ENCODE results near the gene R3HCC1L.

GRCh38 chr10:98260350-98260749 is 125.9 kb downstream of the R3HCC1L start:
- TF ChIP-seq BHLHE40 (IDR thresholded peaks at IDR 0.05; ENCODE audit: low read depth, low read length) (no peak), SMC3 (IDR thresholded peaks at IDR 0.05; ENCODE audit: low read depth, low read length) (no peak), CTCF (conservative IDR thresholded peaks at IDR 0.05; ENCODE audit: low read depth, low read length) (no peak), MAZ (IDR thresholded peaks at IDR 0.05; ENCODE audit: borderline replicate concordance, low read depth, low read length) (no peak), POLR2A (IDR thresholded peaks at IDR 0.05; ENCODE audit: low read depth, low read length) (no peak)
- TF ChIP-seq, protein P1, sequence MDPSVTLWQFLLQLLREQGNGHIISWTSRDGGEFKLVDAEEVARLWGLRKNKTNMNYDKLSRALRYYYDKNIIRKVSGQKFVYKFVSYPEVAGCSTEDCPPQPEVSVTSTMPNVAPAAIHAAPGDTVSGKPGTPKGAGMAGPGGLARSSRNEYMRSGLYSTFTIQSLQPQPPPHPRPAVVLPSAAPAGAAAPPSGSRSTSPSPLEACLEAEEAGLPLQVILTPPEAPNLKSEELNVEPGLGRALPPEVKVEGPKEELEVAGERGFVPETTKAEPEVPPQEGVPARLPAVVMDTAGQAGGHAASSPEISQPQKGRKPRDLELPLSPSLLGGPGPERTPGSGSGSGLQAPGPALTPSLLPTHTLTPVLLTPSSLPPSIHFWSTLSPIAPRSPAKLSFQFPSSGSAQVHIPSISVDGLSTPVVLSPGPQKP (IDR thresholded peaks at IDR 0.05; ENCODE audit: borderline replicate concordance, low read depth, low read length) = no peak
